ENCODE data around the gene RAB7B.

The RAB7B gene

GRCh38 chr1:205948886-205949285 is 54.3 kb downstream of the RAB7B start:
- DNase-seq (ENCODE audit: low read depth in 2 of 2), result no peak

GRCh38 chr1:205948039-205948438 is 55.2 kb downstream of the RAB7B start:
- DNase-seq (ENCODE audit: low read depth in 2 of 2), result no peak

- DNase-seq (ENCODE audit: low read depth in 2 of 2), result no peak
Observed at GRCh38 chr1:205947024-205947423, 56.2 kb downstream of the RAB7B start.

- DNase-seq (ENCODE audit: low read depth in 2 of 2), result no peak
Observed at GRCh38 chr1:205945069-205945468, 58.1 kb downstream of the RAB7B start.

- DNase-seq (ENCODE audit: low read depth in 2 of 2), result no peak
Observed at GRCh38 chr1:205944525-205944924, 58.7 kb downstream of the RAB7B start.

GRCh38 chr1:205943245-205943644 is 60.0 kb downstream of the RAB7B start, which contains the start of gene SLC26A9:
Gene SLC26A9 (minus strand): TSS chr1:205943456. CDS start chr1:205935820, 7,636 bp downstream.
- DNase-seq (ENCODE audit: low read depth in 2 of 2), result no peak

GRCh38 chr1:205942631-205943159 is 60.5 kb downstream of the RAB7B start:
- no peak for DNase-seq (ENCODE audit: low read depth in 2 of 2)

- no peak for DNase-seq (ENCODE audit: low read depth in 2 of 2)
Observed at GRCh38 chr1:205940710-205941109, 62.5 kb downstream of the RAB7B start.

GRCh38 chr1:205939690-205940330 is 63.4 kb downstream of the RAB7B start:
- DNase-seq (ENCODE audit: low read depth in 2 of 2), result no peak

- no peak for DNase-seq (ENCODE audit: low read depth in 2 of 2)
Observed at GRCh38 chr1:205938682-205939081, 64.5 kb downstream of the RAB7B start.

- DNase-seq (ENCODE audit: low read depth in 2 of 2), result no peak
Observed at GRCh38 chr1:205936846-205937586, 66.2 kb downstream of the RAB7B start.

- DNase-seq (ENCODE audit: low read depth in 2 of 2), result no peak
Observed at GRCh38 chr1:205936311-205936710, 66.9 kb downstream of the RAB7B start.

- DNase-seq (ENCODE audit: low read depth in 2 of 2), result no peak
Observed at GRCh38 chr1:205935869-205936268, 67.3 kb downstream of the RAB7B start.

GRCh38 chr1:205934788-205935187 is 68.4 kb downstream of the RAB7B start:
- no peak for DNase-seq (ENCODE audit: low read depth in 2 of 2)

- DNase-seq (ENCODE audit: low read depth in 2 of 2), result no peak
Observed at GRCh38 chr1:205933671-205934618, 69.2 kb downstream of the RAB7B start.

GRCh38 chr1:205932776-205933175 is 70.4 kb downstream of the RAB7B start:
- DNase-seq (ENCODE audit: low read depth in 2 of 2), result no peak

GRCh38 chr1:205930799-205931281 is 72.4 kb downstream of the RAB7B start:
- DNase-seq (ENCODE audit: low read depth in 2 of 2), result no peak

GRCh38 chr1:205930195-205930577 is 73.0 kb downstream of the RAB7B start:
- no peak for DNase-seq (ENCODE audit: low read depth in 2 of 2)

- no peak for DNase-seq (ENCODE audit: low read depth in 2 of 2)
Observed at GRCh38 chr1:205929496-205930194, 73.5 kb downstream of the RAB7B start.

GRCh38 chr1:205928317-205928716 is 74.9 kb downstream of the RAB7B start:
- DNase-seq (ENCODE audit: low read depth in 2 of 2), result no peak

- no peak for DNase-seq (ENCODE audit: low read depth in 2 of 2)
Observed at GRCh38 chr1:205927676-205928075, 75.5 kb downstream of the RAB7B start.
